Tibial nerve (tissue), 4 donors: ENCODE measurements around the gene DOC2B. TPM values are rescaled to one million over a fixed set of nuclear protein-coding genes. Genes with fewer than 3 reads are reported as not detected.

Experiments
- DNase-seq, 2 donors: peaks; one replicate each; pipeline ENCODE4 v3.0.0-alpha.2; 2019; ENCODE audit warnings: low spot score in 2 of 2
- H3K27ac ChIP-seq, 4 donors: fragments of 200-600 bp; sonication (generic) in 3 of 4; one replicate each; pipeline ENCODE4 v1.5.1; 2017 to 2019; ENCODE audit warnings: mild to moderate bottlenecking in 1 of 4
- H3K27me3 ChIP-seq, 2 donors: fragments of 200-600 bp; sonication (generic) in 1 of 2; one replicate each; pipeline versions ENCODE4 v1.5.1 to v1.6.0; 2017 to 2019
- H3K36me3 ChIP-seq, 3 donors: fragments of 200-600 bp; sonication (generic); one replicate each; pipeline ENCODE4 v1.5.1; 2018 to 2019
- H3K4me1 ChIP-seq, 4 donors: fragments of 200-600 bp; sonication (generic) in 3 of 4; one replicate each; pipeline ENCODE4 v1.5.1; 2017 to 2019
- H3K4me3 ChIP-seq, 4 donors: fragments of 200-600 bp; sonication (generic) in 3 of 4; one replicate each; pipeline ENCODE4 v1.5.1; 2017 to 2019; ENCODE audit warnings: mild to moderate bottlenecking in 1 of 4, moderate library complexity in 1 of 4
- H3K9me3 ChIP-seq, 4 donors: fragments of 200-600 bp; sonication (generic) in 3 of 4; one replicate each; pipeline ENCODE4 v1.5.1; 2017 to 2019
- CTCF ChIP-seq, 5 experiments: fragments of 200-600 bp in 3 of 5; fragments of 450-650 bp in 2 of 5; sonication (generic) in 3 of 5; IDR thresholded peaks; one replicate each; pipeline ENCODE4 v1.5.1; 2016 to 2019; ENCODE audit warnings: antibody characterized with exemption in 5 of 5, mild to moderate bottlenecking in 3 of 5, moderate library complexity in 2 of 5
- EP300 ChIP-seq, 2 donors: sonication (generic); formaldehyde crosslinking; IDR thresholded peaks; one replicate each; pipeline ENCODE4 v1.6.1; 2017; ENCODE audit warnings: antibody characterized with exemption in 2 of 2, mild to moderate bottlenecking in 1 of 2
- POLR2A ChIP-seq, 2 donors: fragments of 450-650 bp; IDR thresholded peaks; one replicate each; pipeline ENCODE4 v1.6.1; 2017; ENCODE audit warnings: antibody characterized with exemption in 2 of 2, mild to moderate bottlenecking in 2 of 2, moderate library complexity in 2 of 2
- WGBS, 2 donors: methylation state at CpG; one replicate each; pipeline ENCODE4 v1.1.5; 2018; 5-methylcytosine and 5-hydroxymethylcytosine counted together
- total RNA-seq, 4 donors: library from RNA; depleted of rRNA; stranded (reverse); fragments of >200 nt; gene quantifications; one replicate each; pipeline ENCODE4 v1.1.0, GENCODE V29; 2016

DOC2B gene
- total RNA-seq, 4 donors from 2014 or later = 11.7 to 29.4 (median 16.0) TPM

- DNase-seq = peak in 1 of 2 donors; percentile 3
- WGBS, 2 donors = 47 to 66% methylated on average over 10 to 15 of the region's 16 CpGs
Observed at GRCh38 chr17:145671-146541, 35.5 kb downstream of the DOC2B start.

GRCh38 chr17:144936-145670, 36.3 kb downstream of the DOC2B start:
- H3K9me3 ChIP-seq = no peaks in the 10 kb centered on the region
- TF ChIP-seq EP300 (IDR thresholded peaks at IDR 0.05) = no peak
- no peak for TF ChIP-seq POLR2A (IDR thresholded peaks at IDR 0.05)
- no peak for TF ChIP-seq CTCF (IDR thresholded peaks at IDR 0.05)
- H3K4me1 ChIP-seq = peaks cover 0 to 9% (median 0%) of the 10 kb centered on the region in 4 donors
- H3K27me3 ChIP-seq = no peaks in the 10 kb centered on the region
- peak in 1 of 2 donors; percentile 3 for DNase-seq
- H3K36me3 ChIP-seq = no peaks in the 10 kb centered on the region
- H3K4me3 ChIP-seq = no peak overlapping the region
- peak overlapping the region in 1 of 4 donors; percentile 3 for H3K27ac ChIP-seq
- WGBS, 2 donors = 76 to 83% methylated on average over 3 to 7 of the region's 7 CpGs

More at GRCh38 chr17:145671-146541, 35.5 kb downstream of the DOC2B start:
- Histone ChIP-seq H3K4me3 (no peak overlapping the region), H3K27me3 (no peaks in the 10 kb centered on the region), H3K9me3 (no peaks in the 10 kb centered on the region), H3K36me3 (no peaks in the 10 kb centered on the region), H3K4me1 (peaks cover 0 to 9% (median 0%) of the 10 kb centered on the region in 4 donors), H3K27ac (no peak overlapping the region)
- TF ChIP-seq POLR2A (IDR thresholded peaks at IDR 0.05) = no peak
- TF ChIP-seq CTCF (IDR thresholded peaks at IDR 0.05) = no peak
- TF ChIP-seq EP300 (IDR thresholded peaks at IDR 0.05) = no peak

DNA sequence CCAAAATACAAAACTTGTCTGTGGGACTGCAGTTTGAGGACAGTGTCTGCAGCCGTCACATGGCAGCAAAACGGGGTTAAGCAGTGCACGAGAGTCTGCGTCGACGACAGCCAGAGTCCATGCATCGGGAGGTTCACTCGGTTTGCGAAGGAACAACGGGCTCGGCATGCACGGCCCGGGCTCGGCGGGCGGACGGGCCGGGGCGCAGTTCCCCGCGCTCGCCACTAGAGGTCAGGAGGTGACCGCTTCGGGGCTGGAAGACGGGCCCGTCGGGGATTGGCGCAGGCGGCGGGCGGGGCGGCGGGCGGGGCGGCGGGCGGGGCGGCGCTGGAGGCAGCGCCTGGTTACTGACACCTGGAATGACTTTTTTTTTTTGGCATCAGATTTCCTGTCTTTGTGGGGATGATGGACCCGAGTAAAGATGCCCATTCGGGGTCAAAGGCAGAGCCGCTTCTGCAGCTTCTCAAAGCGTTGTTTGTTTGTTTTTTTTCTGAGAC, 37.6 kb downstream of the DOC2B start:
- WGBS, 2 donors = 2 to 4% methylated on average over 39 to 44 of the region's 44 CpGs
- H3K36me3 ChIP-seq = no peaks in the 10 kb centered on the region
- H3K4me1 ChIP-seq = peaks cover 0 to 9% (median 0%) of the 10 kb centered on the region in 4 donors
- no peak overlapping the region for H3K27ac ChIP-seq
- H3K4me3 ChIP-seq = no peak overlapping the region
- peak; percentile 64 to 76 for DNase-seq
- no peaks in the 10 kb centered on the region for H3K27me3 ChIP-seq
- no peaks in the 10 kb centered on the region for H3K9me3 ChIP-seq
- peak; percentile 85 to 94 (median 88) for TF ChIP-seq CTCF (IDR thresholded peaks at IDR 0.05)
- TF ChIP-seq POLR2A (IDR thresholded peaks at IDR 0.05) = no peak
- TF ChIP-seq EP300 (IDR thresholded peaks at IDR 0.05) = peak in 1 of 2 donors; percentile 33

GRCh38 chr17:142876-143784, 38.3 kb downstream of the DOC2B start:
- DNase-seq = peak in 1 of 2 donors; percentile 3
- TF ChIP-seq EP300 (IDR thresholded peaks at IDR 0.05) (no peak), CTCF (IDR thresholded peaks at IDR 0.05) (no peak), POLR2A (IDR thresholded peaks at IDR 0.05) (no peak)
- WGBS, 2 donors = 82 to 83% methylated on average over 23 of the region's 23 CpGs
- Histone ChIP-seq H3K27me3 (no peaks in the 10 kb centered on the region), H3K9me3 (no peaks in the 10 kb centered on the region), H3K36me3 (no peaks in the 10 kb centered on the region), H3K27ac (no peak overlapping the region), H3K4me1 (peaks cover 0 to 9% (median 0%) of the 10 kb centered on the region in 4 donors), H3K4me3 (no peak overlapping the region)
